H9 (cell line): ENCODE results near the gene ELF5. TPM values are rescaled to one million over a fixed set of nuclear protein-coding genes. Genes with fewer than 3 reads are reported as not detected.
A peak's percentile ranks its signal among the peaks of the same experiment; 100 is the strongest.

Source experiments
- DNase-seq: peaks from one replicate; pipeline ENCODE4 v3.0.0-alpha.2; 2017
- H2AFZ ChIP-seq: one replicate; pipeline ENCODE4 v1.6.1; 2013; ENCODE audit warnings: mild to moderate bottlenecking, low read length, control low read depth, moderate library complexity
- H2AK5ac ChIP-seq: 2 replicates; pipeline ENCODE4 v1.6.1; 2013; ENCODE audit warnings: low read length, control low read depth, mixed read lengths; ENCODE audit not compliant: insufficient read length
- H2BK120ac ChIP-seq: one replicate; pipeline ENCODE4 v1.6.1; 2013; ENCODE audit warnings: low read depth, mild to moderate bottlenecking, low read length, control low read depth, inconsistent platforms; ENCODE audit not compliant: poor library complexity, severe bottlenecking
- H2BK12ac ChIP-seq: 2 replicates; pipeline ENCODE4 v1.6.1; 2013; ENCODE audit warnings: low read length, control low read depth, mixed read lengths, low read depth; ENCODE audit not compliant: insufficient read length
- H2BK15ac ChIP-seq: 2 replicates; pipeline ENCODE4 v1.6.1; 2013; ENCODE audit warnings: low read depth, low read length, control low read depth
- H2BK20ac ChIP-seq: one replicate; pipeline ENCODE4 v1.6.1; 2013; ENCODE audit warnings: low read depth, mild to moderate bottlenecking, low read length, control low read depth, inconsistent platforms; ENCODE audit not compliant: poor library complexity, severe bottlenecking
- H2BK5ac ChIP-seq: 2 replicates; pipeline ENCODE4 v1.6.1; 2013; ENCODE audit warnings: low read length, control low read depth, mixed read lengths; ENCODE audit not compliant: insufficient read length
- H3K14ac ChIP-seq: 2 replicates; pipeline ENCODE4 v1.6.1; 2013; ENCODE audit warnings: low read length, control low read depth; ENCODE audit not compliant: insufficient read depth
- H3K18ac ChIP-seq: 2 replicates; pipeline ENCODE4 v1.6.1; 2013; ENCODE audit warnings: low read depth, mild to moderate bottlenecking, mixed read lengths, low read length, control low read depth; ENCODE audit not compliant: insufficient read length
- H3K23ac ChIP-seq: 2 replicates; pipeline ENCODE4 v1.6.1; 2013; ENCODE audit warnings: low read length, control low read depth, mixed read lengths, low read depth; ENCODE audit not compliant: insufficient read length
- H3K23me2 ChIP-seq: 2 replicates; pipeline ENCODE4 v1.6.1; 2013; ENCODE audit warnings: low read depth, mild to moderate bottlenecking, mixed read lengths, low read length, control low read depth; ENCODE audit not compliant: insufficient read length, poor library complexity, severe bottlenecking
- H3K27ac ChIP-seq: 2 replicates; pipeline ENCODE4 v1.5.1; 2013; ENCODE audit warnings: low read length, control low read depth, mixed read lengths, low read depth; ENCODE audit not compliant: insufficient read length
- H3K27me3 ChIP-seq: 2 replicates; pipeline ENCODE4 v1.6.1; 2013; ENCODE audit warnings: low read length, control low read depth, inconsistent platforms; ENCODE audit not compliant: insufficient read depth
- H3K4ac ChIP-seq: 2 replicates; pipeline ENCODE4 v1.6.1; 2013; ENCODE audit warnings: low read depth, mild to moderate bottlenecking, control low read depth, inconsistent platforms, low read length, moderate library complexity
- H3K4me1 ChIP-seq: 2 replicates; pipeline ENCODE4 v1.6.1; 2013; ENCODE audit warnings: low read length, control low read depth, inconsistent platforms; ENCODE audit not compliant: insufficient read depth
- H3K4me2 ChIP-seq: 2 replicates; pipeline ENCODE4 v1.6.1; 2013; ENCODE audit warnings: low read length, control low read depth, mixed read lengths; ENCODE audit not compliant: insufficient read length, insufficient read depth
- H3K56ac ChIP-seq: 2 replicates; pipeline ENCODE4 v1.6.1; 2013; ENCODE audit warnings: low read depth, mild to moderate bottlenecking, mixed read lengths, low read length, control low read depth; ENCODE audit not compliant: insufficient read length
- H3K79me1 ChIP-seq: 2 replicates; pipeline ENCODE4 v1.6.1; 2013; ENCODE audit warnings: low read depth, mild to moderate bottlenecking, moderate library complexity, low read length, control low read depth, inconsistent platforms; ENCODE audit not compliant: insufficient read depth, poor library complexity, severe bottlenecking
- H3K79me2 ChIP-seq: 2 replicates; pipeline ENCODE4 v1.6.1; 2013; ENCODE audit warnings: low read length, control low read depth, inconsistent platforms; ENCODE audit not compliant: insufficient read depth
- H3K9ac ChIP-seq: 2 replicates; pipeline ENCODE4 v1.6.1; 2013; ENCODE audit warnings: low read length, control low read depth, mixed read lengths; ENCODE audit not compliant: insufficient read length; ENCODE audit errors: extremely low read depth
- H3K9me3 ChIP-seq: one replicate; pipeline ENCODE4 v1.6.1; 2013; ENCODE audit warnings: low read depth, low read length, inconsistent platforms; ENCODE audit not compliant: control insufficient read depth
- H3T11ph ChIP-seq: one replicate; pipeline ENCODE4 v1.6.1; 2013; ENCODE audit warnings: mild to moderate bottlenecking, low read length, control low read depth, inconsistent platforms
- H4K20me1 ChIP-seq: one replicate; pipeline ENCODE4 v1.6.1; 2013; ENCODE audit not compliant: control insufficient read depth, insufficient read length, insufficient read depth
- H4K5ac ChIP-seq: 2 replicates; pipeline ENCODE4 v1.6.1; 2013; ENCODE audit warnings: low read depth, mild to moderate bottlenecking, mixed read lengths, low read length, control low read depth; ENCODE audit not compliant: insufficient read length
- H4K8ac ChIP-seq: replicated peaks from 2 replicates; pipeline ENCODE4 v1.6.1; 2013; ENCODE audit warnings: low read length, control low read depth, mixed read lengths, low read depth; ENCODE audit not compliant: insufficient read length
- H4K91ac ChIP-seq: 2 replicates; pipeline ENCODE4 v1.6.1; 2013; ENCODE audit warnings: low read depth, mild to moderate bottlenecking, moderate library complexity, mixed read lengths, low read length, control low read depth; ENCODE audit not compliant: insufficient read length
- H3K27ac Mint-ChIP-seq, 3 experiments: 2 replicates in 2 of 3; 3 replicates in 1 of 3; pipeline ENCODE4 v1.8.0; 2020 to 2021; ENCODE audit warnings: mixed read lengths in 3 of 3, mild to moderate bottlenecking in 1 of 3, moderate library complexity in 1 of 3
- H3K27me3 Mint-ChIP-seq: 2 replicates; pipeline ENCODE4 v1.8.0; 2021; ENCODE audit warnings: low read depth, mild to moderate bottlenecking, moderate library complexity, mixed read lengths
- H3K36me3 Mint-ChIP-seq, 3 experiments: 2 replicates in 2 of 3; 3 replicates in 1 of 3; pipeline ENCODE4 v1.8.0; 2020 to 2021; ENCODE audit warnings: low read depth in 3 of 3, mixed read lengths in 3 of 3; ENCODE audit not compliant: insufficient read depth in 1 of 3
- H3K4me1 Mint-ChIP-seq, 2 experiments: 2 replicates each; pipeline ENCODE4 v1.8.0; 2020; ENCODE audit warnings: mixed read lengths in 2 of 2
- H3K4me3 Mint-ChIP-seq, 2 experiments: 2 replicates in 1 of 2; 3 replicates in 1 of 2; pipeline ENCODE4 v1.8.0; 2020 to 2021; ENCODE audit warnings: mild to moderate bottlenecking in 2 of 2, mixed read lengths in 2 of 2, moderate library complexity in 1 of 2
- H3K9me3 Mint-ChIP-seq, 2 experiments: 2 replicates in 1 of 2; 3 replicates in 1 of 2; pipeline ENCODE4 v1.8.0; 2020; ENCODE audit warnings: mild to moderate bottlenecking in 2 of 2, mixed read lengths in 2 of 2, moderate library complexity in 1 of 2
- CTCF ChIP-seq: fragments of 200-600 bp; sonication (generic); conservative IDR thresholded peaks from 3 replicates; pipeline ENCODE4 v1.8.0; 2021; ENCODE audit warnings: antibody characterized with exemption, mild to moderate bottlenecking
- WGBS: extraction: QIAGEN DNeasy Blood & Tissue Kit; methylation state at CpG from one replicate; pipeline ENCODE4 v1.1.7; 2013; ENCODE audit warnings: missing lambda C conversion rate, low lambda C conversion rate, mixed read lengths; ENCODE audit not compliant: insufficient read length; ENCODE audit errors: extremely low coverage; 5-methylcytosine and 5-hydroxymethylcytosine counted together
- total RNA-seq: library from RNA; stranded (reverse); gene quantifications from 2 replicates; pipeline ENCODE4 v1.2.1, GENCODE V29; 2021

Gene ELF5
- total RNA-seq, 1 experiment from 2014 or later, result not detected

GRCh38 chr11:34524696-34525095 is 11.1 kb upstream of the ELF5 start:
- no peak for TF ChIP-seq CTCF
- Histone ChIP-seq H2BK20ac (no peak overlapping the region), H3K27me3 (no peaks in the 10 kb centered on the region), H2BK12ac (no peak overlapping the region), H3K56ac (no peak overlapping the region), H4K5ac (no peak overlapping the region), H3K18ac (no peak overlapping the region), H3K4me2 (no peak overlapping the region), H3K4ac (no peak overlapping the region), H3K79me1 (no peaks in the 10 kb centered on the region), H2AK5ac (no peak overlapping the region), H3K23me2 (no peaks in the 10 kb centered on the region), H3K4me1 (no peaks in the 10 kb centered on the region), H4K91ac (no peak overlapping the region), H2AFZ (no peak overlapping the region), H3K27ac (no peak overlapping the region), H4K20me1 (no peaks in the 10 kb centered on the region), H3T11ph (no peak overlapping the region), H3K9me3 (no peaks in the 10 kb centered on the region), H2BK120ac (no peak overlapping the region), H3K9ac (no peak overlapping the region), H3K79me2 (no peaks in the 10 kb centered on the region), H2BK15ac (no peak overlapping the region), H3K14ac (no peak overlapping the region; the same call in 1 of the 2 replicates), H2BK5ac (no peak overlapping the region), H4K8ac (no peak overlapping the region), H3K23ac (no peak overlapping the region)
- H3K36me3 Mint-ChIP-seq, result no peaks in the 10 kb centered on the region
- 0 out of 7 replicates have a peak overlapping the region, but pooled peaks of 1 of the 3 experiments have one; percentile 34 for H3K27ac Mint-ChIP-seq
- H3K27me3 Mint-ChIP-seq, result no peaks in the 10 kb centered on the region; the same call in 1 of the 2 replicates
- H3K9me3 Mint-ChIP-seq, result no peaks in the 10 kb centered on the region
- no peak for DNase-seq
- H3K4me3 Mint-ChIP-seq, result no peak overlapping the region
- no CpG with 5 or more reads among the region's 12 CpGs for WGBS
- H3K4me1 Mint-ChIP-seq, result no peaks in the 10 kb centered on the region
